H1 (cell line): ENCODE data around the gene ADAM12. TPM values are rescaled to one million over a fixed set of nuclear protein-coding genes. Genes with fewer than 3 reads are reported as not detected.

Experiments
- BCL11A ChIP-seq, 2 experiments: IDR thresholded peaks; one replicate each; pipeline ENCODE4 v1.6.1; 2011; ENCODE audit warnings: low read depth in 2 of 2, low read length in 2 of 2, mild to moderate bottlenecking in 2 of 2
- GABPA ChIP-seq: IDR thresholded peaks from 2 replicates; pipeline ENCODE4 v1.6.1; 2011; ENCODE audit warnings: mild to moderate bottlenecking, low read length, moderate library complexity, borderline replicate concordance; ENCODE audit not compliant: insufficient read depth
- NRF1 ChIP-seq: IDR thresholded peaks from 2 replicates; pipeline ENCODE4 v1.6.1; 2011; ENCODE audit warnings: mild to moderate bottlenecking, low read depth, low read length, improper control_type of control experiment
- POU5F1 ChIP-seq: IDR thresholded peaks from 2 replicates; pipeline ENCODE4 v1.6.1; 2011; ENCODE audit warnings: low read depth, mild to moderate bottlenecking, low read length, moderate library complexity
- RBBP5 ChIP-seq: IDR thresholded peaks from 2 replicates; pipeline ENCODE4 v1.7.1; 2012; ENCODE audit warnings: low read depth, mild to moderate bottlenecking, inconsistent platforms, low read length, moderate library complexity, borderline replicate concordance
- SIN3A ChIP-seq, 2 experiments: IDR thresholded peaks in 1 of 2; conservative IDR thresholded peaks in 1 of 2; 2 replicates each; pipeline ENCODE4 v1.6.1; 2011 to 2012; ENCODE audit warnings: low read length in 2 of 2, improper control_type of control experiment in 1 of 2, low read depth in 1 of 2, mild to moderate bottlenecking in 1 of 2
- SP1 ChIP-seq: IDR thresholded peaks from 2 replicates; pipeline ENCODE4 v1.6.1; 2011; ENCODE audit warnings: low read depth, low read length
- polyA plus RNA-seq, 7 experiments: library from polyadenylated mRNA; depleted of rRNA in 3 of 7; stranded (reverse) in 5 of 7; unstranded in 2 of 7; fragments of >200 nt in 5 of 7; fragments of 200-250 nt in 2 of 7; gene quantifications; 1 replicate in 5 of 7; 2 replicates in 1 of 7; 4 replicates in 1 of 7; pipeline versions ENCODE4 v1.2.1 to v1.2.3, GENCODE V29; 2011 to 2013; ENCODE audit warnings: missing spikeins in 2 of 7, mixed read lengths in 2 of 7
- total RNA-seq: library from RNA; stranded (reverse); fragmentation: NEBNext Ultra II Directional; extraction: Animal tissue kit (Norgen Biotek cat#: 25700); gene quantifications from 2 replicates; pipeline ENCODE4 v1.2.1, GENCODE V29; 2021

The ADAM12 gene
- total and polyA plus RNA-seq, 2 of the 8 experiments (the other 6 are each of a cell fraction or from before 2014, with no cell fraction given): 0.07 to 0.17 TPM

DNA sequence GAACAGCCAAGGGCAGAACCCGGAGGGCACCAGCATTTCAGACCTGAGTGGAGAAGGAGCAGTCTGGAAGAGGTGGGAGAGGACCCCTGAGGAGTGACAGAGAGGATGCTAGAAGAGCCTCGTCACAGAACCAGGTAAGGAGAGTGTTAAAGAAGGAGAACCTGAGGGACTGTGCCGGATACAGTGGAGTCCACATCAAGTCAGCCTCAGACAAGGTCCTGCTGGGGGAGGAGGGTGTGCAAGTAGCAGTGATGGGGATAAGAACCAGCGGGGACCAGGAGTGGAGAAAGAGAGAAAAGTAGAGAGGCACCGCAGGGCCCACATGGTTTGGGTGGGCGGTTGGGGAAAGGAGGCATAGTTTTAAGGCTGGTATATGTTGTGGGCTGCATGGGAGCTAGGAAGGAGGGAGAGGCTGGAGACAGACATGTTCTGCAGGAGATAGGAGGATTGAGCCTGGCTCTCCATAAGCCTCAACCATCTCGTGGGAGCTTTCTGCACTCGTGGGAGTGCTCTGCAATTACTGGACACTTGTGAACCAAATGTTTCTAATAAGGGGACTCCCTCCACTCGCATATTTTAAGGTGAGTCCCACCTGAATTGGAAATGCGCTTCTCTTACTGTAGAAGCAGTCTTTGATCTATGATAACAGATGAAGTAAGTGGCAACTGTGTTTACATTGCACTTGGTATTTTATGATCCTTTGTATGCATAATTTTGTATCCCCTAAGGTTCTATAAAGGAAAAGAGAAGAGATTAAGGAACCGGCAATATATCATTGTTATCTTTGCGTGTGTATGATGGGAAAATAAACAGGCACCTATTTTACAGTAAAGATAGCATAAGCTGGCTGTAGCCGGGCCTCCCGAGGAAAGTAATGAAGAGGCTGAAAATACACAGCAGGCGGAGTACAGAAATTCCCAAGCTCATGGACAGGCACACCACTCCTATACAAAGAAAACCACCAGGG is 154.8 kb downstream of the ADAM12 start (continued):
- no peak for TF ChIP-seq BCL11A (IDR thresholded peaks at IDR 0.05; ENCODE audit: low read depth in 2 of 2, low read length in 2 of 2)
- TF ChIP-seq GABPA: no peak
- no peak for TF ChIP-seq NRF1
- TF ChIP-seq SIN3A (conservative IDR thresholded peaks at IDR 0.05 in 1 of 2, IDR thresholded peaks at IDR 0.05 in 1 of 2; ENCODE audit: low read depth in 1 of 2, low read length in 2 of 2): no peak
- TF ChIP-seq SP1: no peak
- TF ChIP-seq RBBP5: no peak
- no peak for TF ChIP-seq POU5F1
